ENCODE results near the gene C12orf76. TPM values are rescaled to one million over a fixed set of nuclear protein-coding genes. Genes with fewer than 3 reads are reported as not detected.

The C12orf76 gene
- total and polyA plus RNA-seq, 2 of the 13 experiments (the other 11 are each of a cell fraction or from before 2014, with no cell fraction given), result 15.8 to 38.4 TPM

GRCh38 chr12:110012659-110013058 is 35.7 kb downstream of the C12orf76 start (continued):
- TF ChIP-seq, protein P1, sequence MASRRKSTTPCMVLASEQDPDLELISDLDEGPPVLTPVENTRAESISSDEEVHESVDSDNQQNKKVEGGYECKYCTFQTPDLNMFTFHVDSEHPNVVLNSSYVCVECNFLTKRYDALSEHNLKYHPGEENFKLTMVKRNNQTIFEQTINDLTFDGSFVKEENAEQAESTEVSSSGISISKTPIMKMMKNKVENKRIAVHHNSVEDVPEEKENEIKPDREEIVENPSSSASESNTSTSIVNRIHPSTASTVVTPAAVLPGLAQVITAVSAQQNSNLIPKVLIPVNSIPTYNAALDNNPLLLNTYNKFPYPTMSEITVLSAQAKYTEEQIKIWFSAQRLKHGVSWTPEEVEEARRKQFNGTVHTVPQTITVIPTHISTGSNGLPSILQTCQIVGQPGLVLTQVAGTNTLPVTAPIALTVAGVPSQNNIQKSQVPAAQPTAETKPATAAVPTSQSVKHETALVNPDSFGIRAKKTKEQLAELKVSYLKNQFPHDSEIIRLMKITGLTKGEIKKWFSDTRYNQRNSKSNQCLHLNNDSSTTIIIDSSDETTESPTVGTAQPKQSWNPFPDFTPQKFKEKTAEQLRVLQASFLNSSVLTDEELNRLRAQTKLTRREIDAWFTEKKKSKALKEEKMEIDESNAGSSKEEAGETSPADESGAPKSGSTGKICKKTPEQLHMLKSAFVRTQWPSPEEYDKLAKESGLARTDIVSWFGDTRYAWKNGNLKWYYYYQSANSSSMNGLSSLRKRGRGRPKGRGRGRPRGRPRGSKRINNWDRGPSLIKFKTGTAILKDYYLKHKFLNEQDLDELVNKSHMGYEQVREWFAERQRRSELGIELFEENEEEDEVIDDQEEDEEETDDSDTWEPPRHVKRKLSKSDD (CRISPR knock-in tag; IDR thresholded peaks at IDR 0.05; ENCODE audit: low read depth), result no peak
- TF ChIP-seq PHF8 (CRISPR knock-in tag; IDR thresholded peaks at IDR 0.05) (0 out of 2 replicates have a peak, but pooled peaks have one; percentile 20), CEBPB (IDR thresholded peaks at IDR 0.05; ENCODE audit: borderline replicate concordance, low read depth, low read length) (peak; percentile 93), ZNF232 (CRISPR knock-in tag; IDR thresholded peaks at IDR 0.05; ENCODE audit: borderline replicate concordance) (no peak), ZNF3 (CRISPR knock-in tag; IDR thresholded peaks at IDR 0.05) (no peak), RAD51 (IDR thresholded peaks at IDR 0.05; ENCODE audit: borderline replicate concordance) (no peak), ZNF616 (CRISPR knock-in tag; IDR thresholded peaks at IDR 0.05; ENCODE audit: low read depth) (no peak), ZNF75D (CRISPR knock-in tag; IDR thresholded peaks at IDR 0.05; ENCODE audit: borderline replicate concordance) (no peak), ZNF329 (CRISPR knock-in tag; IDR thresholded peaks at IDR 0.05; ENCODE audit: low read depth) (peak; percentile 87; the same call in 1 of the 2 replicates), MAZ (IDR thresholded peaks at IDR 0.05; ENCODE audit: borderline replicate concordance, low read depth, low read length) (no peak), MAZ (CRISPR knock-in tag; IDR thresholded peaks at IDR 0.05; ENCODE audit: low read depth) (0 out of 2 replicates have a peak, but pooled peaks have one; percentile 45), TGIF2 (CRISPR knock-in tag; IDR thresholded peaks at IDR 0.05) (no peak)
- TF ChIP-seq, protein P2, sequence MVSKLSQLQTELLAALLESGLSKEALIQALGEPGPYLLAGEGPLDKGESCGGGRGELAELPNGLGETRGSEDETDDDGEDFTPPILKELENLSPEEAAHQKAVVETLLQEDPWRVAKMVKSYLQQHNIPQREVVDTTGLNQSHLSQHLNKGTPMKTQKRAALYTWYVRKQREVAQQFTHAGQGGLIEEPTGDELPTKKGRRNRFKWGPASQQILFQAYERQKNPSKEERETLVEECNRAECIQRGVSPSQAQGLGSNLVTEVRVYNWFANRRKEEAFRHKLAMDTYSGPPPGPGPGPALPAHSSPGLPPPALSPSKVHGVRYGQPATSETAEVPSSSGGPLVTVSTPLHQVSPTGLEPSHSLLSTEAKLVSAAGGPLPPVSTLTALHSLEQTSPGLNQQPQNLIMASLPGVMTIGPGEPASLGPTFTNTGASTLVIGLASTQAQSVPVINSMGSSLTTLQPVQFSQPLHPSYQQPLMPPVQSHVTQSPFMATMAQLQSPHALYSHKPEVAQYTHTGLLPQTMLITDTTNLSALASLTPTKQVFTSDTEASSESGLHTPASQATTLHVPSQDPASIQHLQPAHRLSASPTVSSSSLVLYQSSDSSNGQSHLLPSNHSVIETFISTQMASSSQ (IDR thresholded peaks at IDR 0.05; ENCODE audit: low read depth), result no peak
- TF ChIP-seq, protein P2 (CRISPR knock-in tag; IDR thresholded peaks at IDR 0.05; ENCODE audit: borderline replicate concordance), result no peak

Measured in HepG2 (cell line).